HG02610 (cell line): ENCODE results near the gene SLCO1A2.

Source experiments
- ATAC-seq: cut with Tn5 transposase; IDR thresholded peaks from one replicate; pipeline ENCODE4 v1.9.1; 2021; ENCODE audit warnings: mild to moderate bottlenecking, moderate library complexity; ENCODE audit not compliant: unreplicated experiment

SLCO1A2 gene

DNA sequence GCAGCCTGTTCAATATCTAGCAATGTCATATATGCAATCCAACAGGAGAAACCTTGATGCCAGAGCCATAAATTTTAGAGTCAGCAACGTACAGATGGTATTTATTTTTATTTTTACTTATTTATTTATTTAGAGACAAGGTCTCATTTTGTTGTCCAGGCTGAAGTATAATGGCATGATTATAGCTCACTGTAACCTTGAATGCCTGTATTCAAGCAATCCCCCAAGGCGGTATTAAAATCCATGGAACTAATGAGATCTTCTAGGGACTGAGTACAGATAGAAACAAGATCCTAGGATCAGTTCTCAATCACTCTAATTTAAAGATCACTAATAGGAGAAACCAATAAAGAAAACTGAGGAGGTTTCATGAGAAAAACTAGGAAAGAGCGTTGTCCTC lies 114.5 kb downstream of the SLCO1A2 start:
- ATAC-seq: no peak

GRCh38 chr12:21219206-21219605 lies 115.5 kb downstream of the SLCO1A2 start:
- no peak for ATAC-seq
